ENCODE data around the gene KCNC2.

KCNC2 gene

DNA sequence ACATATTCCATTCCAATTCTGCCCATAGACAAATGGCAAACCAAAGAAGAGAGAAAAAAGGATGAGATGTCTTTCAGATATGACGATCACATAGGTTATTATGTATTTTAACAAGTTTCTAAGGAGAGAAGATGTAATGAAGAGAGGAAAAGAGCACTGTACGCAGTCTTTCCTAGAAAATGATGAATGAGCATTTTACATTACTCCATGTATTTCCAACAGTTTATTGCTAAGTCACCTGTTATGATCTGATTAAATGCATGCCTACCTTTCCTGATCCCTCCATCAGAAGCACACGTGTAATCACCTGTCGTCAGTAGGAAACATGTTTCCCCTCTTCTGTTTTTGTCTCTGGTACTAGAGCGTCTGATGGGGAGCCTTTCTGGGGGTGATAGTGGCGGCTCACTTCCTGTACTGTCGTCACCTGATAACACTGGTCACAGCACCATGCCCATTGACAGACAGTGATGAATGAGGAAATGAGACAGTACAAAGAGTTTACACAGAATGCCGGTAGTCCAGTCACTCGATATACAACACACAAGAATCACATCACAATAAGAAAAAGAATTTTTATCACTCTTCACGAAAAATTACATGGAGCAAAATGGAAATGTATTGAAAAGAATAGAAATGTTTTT lies 161.6 kb downstream of the KCNC2 start:
- no peak for DNase-seq

DNA sequence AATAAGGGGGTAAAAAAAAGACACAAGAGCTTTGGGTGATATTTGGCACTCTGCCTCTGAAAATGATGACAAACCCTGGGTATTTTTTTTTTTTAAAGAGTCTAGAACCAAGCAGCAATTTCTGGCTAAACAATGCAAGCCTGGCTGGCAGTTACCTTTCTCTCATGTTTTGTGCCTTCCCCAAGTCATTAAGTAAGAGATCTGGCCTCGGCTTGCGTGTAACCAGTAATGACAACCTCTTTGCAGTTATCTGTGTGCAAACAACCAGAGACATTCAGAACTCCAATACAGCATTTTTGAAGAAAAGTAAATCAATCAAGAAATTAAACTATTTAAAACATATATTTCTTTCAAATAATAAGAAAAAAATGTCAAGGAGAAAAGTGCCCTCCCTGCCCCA lies 167.5 kb downstream of the KCNC2 start:
- DNase-seq, result no peak

DNA sequence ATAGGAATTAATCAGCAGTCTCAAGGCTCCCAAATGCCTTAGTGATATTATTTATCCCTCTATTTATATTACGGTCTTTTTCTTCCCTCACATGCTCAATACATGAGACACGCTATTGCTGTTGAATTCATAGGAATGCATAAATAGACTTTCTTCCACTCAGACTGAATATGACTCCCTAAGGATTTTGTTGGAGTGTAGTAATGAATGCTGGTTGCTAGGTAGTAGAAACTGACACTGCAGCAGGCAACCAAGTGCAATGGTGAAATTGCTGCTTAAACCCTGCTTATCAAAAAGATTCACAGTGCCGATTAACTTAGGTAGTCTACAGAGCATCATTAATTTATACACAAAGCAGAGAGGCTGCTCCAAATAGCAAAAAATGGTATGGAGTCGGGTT lies 168.2 kb downstream of the KCNC2 start:
- no peak for DNase-seq

DNA sequence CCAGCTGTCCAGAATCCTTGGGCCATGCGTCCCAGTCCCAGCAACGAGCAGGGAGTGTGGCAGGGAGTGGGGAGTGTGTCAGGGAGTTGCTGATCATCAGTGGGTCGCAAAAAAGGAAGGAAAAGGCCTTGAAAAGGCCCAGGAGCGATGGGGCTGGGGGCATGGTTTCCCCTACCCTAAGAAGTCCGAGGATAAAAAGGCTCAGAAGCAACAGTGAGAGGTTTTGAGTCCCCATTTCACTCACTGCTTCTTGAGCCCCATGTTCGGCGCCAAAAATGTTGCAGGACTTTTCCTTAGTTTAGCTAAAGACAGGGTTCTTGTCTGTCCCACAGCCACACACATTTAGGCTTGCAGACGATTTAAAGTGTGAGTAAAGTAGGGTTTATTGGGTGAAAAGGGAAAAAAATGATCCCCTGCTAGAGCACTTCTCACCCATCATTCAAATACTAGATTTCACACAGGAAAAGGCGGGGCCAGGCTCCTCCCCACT lies 189.5 kb downstream of the KCNC2 start:
- DNase-seq, result no peak

DNA sequence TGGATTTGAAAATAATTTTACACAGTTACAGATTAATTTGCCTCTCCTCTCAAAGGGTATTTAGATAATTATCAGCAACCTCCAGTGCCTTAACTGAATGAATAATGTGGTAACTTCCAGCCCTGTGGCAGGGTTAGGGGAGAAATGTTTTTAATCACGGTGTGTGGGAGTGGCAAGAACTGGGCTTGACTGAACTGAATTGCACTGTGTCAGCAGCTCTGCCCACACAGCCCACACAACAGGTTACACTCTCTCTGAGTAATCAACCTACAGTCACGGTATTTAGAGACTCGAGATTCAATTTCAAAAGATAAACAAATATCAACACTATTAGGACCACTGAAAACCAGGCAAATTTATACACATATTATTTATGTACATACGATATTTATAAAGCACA lies 198.5 kb downstream of the KCNC2 start:
- DNase-seq, result no peak

DNA sequence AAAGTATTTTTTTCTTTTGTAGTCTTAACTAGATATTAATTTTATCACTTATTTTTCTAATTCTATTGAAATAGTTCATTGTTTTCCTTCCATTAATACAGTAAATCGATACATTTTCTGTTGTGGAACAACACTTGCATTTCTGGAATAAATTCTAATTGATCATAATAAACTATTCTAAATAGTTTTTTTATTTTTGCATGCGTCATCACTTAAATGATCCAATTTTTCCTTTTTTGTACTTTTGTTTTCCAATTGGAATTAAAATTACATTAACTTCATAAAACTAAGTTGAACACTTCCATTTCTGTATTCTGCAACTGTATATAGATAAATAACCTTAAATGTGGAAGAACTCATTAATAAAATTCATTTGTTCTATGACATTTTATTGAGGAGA lies 202.5 kb downstream of the KCNC2 start:
- DNase-seq, result no peak

DNA sequence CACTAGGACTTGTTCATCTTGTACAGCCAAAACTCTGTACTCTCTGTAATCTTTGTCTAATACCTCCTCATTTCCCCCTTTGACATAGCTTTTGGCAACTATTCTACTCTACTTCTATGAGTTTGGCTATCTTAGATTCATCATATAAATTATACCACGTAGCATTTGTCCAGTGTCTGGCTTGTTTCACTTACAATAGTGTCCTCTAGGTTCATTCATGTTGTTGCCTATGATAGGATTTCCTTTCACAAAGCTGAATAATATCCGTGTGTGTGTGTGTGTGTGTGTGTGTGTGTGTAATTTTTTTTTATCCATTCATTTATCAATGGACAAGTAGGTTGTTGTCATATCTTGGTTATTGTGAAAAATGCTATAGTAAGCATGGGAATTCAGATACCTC lies 209.5 kb downstream of the KCNC2 start:
- no peak for DNase-seq

DNA sequence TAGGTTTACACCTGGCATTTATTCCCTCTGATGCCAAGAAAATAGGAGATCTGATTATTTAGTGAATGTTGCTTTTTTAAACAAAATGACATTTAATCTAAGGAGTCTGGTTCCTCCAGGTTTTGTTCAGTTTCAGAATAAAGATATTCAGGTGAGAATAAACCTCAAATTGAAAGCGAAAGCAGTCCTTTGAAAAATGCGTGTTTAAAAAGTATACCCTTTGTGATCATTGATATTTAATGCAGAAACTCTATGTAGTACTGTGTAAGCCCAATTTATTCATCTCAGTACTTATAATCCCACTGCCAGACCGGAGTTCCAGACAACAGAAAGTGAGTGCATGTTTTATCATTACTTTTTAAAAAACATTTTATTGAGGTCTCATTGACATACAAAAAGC lies 210.2 kb downstream of the KCNC2 start:
- DNase-seq, result no peak
